Prostate gland (tissue), 2 donors: ENCODE results near the gene KRT35.

ENCODE experiments used
- CTCF ChIP-seq, 4 experiments: fragments of 200-600 bp in 2 of 4; fragments of 450-650 bp in 2 of 4; sonication (generic) in 2 of 4; IDR thresholded peaks; 1 replicate in 3 of 4; 2 replicates in 1 of 4; pipeline ENCODE4 v1.5.1; 2016 to 2019; ENCODE audit warnings: antibody characterized with exemption in 4 of 4, mild to moderate bottlenecking in 2 of 4, moderate library complexity in 2 of 4
- POLR2A ChIP-seq: fragments of 450-650 bp; IDR thresholded peaks from one replicate; pipeline ENCODE4 v1.6.1; 2016; ENCODE audit warnings: antibody characterized with exemption, mild to moderate bottlenecking

- TF ChIP-seq POLR2A: no peak
- no peak for TF ChIP-seq CTCF (IDR thresholded peaks at IDR 0.05)
Measured at GRCh38 chr17:41480581-41480980, 370 bp downstream of the KRT35 start.
